Body of pancreas (tissue), 4 donors: ENCODE results near the gene HHATL.

ENCODE experiments used
- POLR2A ChIP-seq, 3 donors: fragments of 450-650 bp; IDR thresholded peaks; one replicate each; pipeline ENCODE4 v1.6.1; 2016; ENCODE audit warnings: antibody characterized with exemption in 3 of 3, mild to moderate bottlenecking in 2 of 3
- TF ChIP-seq, protein P1 (sequence below), 7 experiments: fragments of 450-650 bp in 4 of 7; fragments of 200-600 bp in 3 of 7; sonication (generic) in 3 of 7; IDR thresholded peaks; one replicate each; pipeline ENCODE4 v1.5.1; 2016 to 2019; ENCODE audit warnings: antibody characterized with exemption in 7 of 7

DNA sequence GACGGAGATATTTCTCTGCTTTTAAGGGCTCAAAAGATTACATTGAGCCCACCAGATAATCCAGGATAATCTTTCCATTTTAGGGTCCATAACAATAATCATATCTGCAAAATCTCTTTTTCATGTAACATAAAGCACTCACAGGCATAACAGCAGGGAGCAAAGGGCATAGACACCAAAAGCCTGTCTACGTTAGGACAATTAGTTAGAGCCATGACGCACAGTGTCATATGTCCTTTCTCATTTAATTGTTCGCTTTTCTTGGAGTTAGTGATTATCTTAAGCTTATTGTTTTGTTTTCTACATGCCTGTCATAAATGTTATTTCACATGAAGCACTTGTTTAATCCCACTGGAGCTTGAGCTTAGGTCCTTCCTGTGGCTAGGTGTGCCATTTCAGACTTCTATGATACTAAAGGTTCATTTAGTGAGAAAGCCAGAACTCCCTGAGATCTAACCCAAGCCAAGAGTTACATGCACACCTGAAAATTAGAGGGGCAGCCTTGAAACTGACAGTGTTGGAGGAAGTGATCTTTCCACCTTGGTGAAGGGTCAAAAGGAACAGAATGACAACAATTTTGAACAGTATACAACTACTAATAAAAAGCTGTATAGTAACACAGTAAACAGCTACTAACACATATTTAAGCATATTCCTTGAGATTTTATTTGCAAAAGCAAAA lies 11.7 kb upstream of the HHATL start:
- TF ChIP-seq, protein P1, sequence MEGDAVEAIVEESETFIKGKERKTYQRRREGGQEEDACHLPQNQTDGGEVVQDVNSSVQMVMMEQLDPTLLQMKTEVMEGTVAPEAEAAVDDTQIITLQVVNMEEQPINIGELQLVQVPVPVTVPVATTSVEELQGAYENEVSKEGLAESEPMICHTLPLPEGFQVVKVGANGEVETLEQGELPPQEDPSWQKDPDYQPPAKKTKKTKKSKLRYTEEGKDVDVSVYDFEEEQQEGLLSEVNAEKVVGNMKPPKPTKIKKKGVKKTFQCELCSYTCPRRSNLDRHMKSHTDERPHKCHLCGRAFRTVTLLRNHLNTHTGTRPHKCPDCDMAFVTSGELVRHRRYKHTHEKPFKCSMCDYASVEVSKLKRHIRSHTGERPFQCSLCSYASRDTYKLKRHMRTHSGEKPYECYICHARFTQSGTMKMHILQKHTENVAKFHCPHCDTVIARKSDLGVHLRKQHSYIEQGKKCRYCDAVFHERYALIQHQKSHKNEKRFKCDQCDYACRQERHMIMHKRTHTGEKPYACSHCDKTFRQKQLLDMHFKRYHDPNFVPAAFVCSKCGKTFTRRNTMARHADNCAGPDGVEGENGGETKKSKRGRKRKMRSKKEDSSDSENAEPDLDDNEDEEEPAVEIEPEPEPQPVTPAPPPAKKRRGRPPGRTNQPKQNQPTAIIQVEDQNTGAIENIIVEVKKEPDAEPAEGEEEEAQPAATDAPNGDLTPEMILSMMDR (IDR thresholded peaks at IDR 0.05), result no peak
- no peak for TF ChIP-seq POLR2A (IDR thresholded peaks at IDR 0.05)
